ENCODE data around the gene RELN.

Gene RELN

GRCh38 chr7:104024632-104025031, 35.2 kb upstream of the RELN start:
- H3K23ac ChIP-seq (ENCODE audit: low read length) = no peak overlapping the region
- no peak overlapping the region for H3K9ac ChIP-seq (ENCODE audit: low read length)
- H3K14ac ChIP-seq (ENCODE audit: low read length) = no peak overlapping the region
- H3K4me2 ChIP-seq (ENCODE audit: low read length) = no peak overlapping the region
- no peaks in the 10 kb centered on the region for H3K4me1 ChIP-seq (ENCODE audit: control insufficient read depth in 1 of 2, insufficient read depth in 2 of 2, low read length in 2 of 2)
- no peaks in the 10 kb centered on the region for H3K79me2 ChIP-seq (ENCODE audit: control insufficient read depth, insufficient read depth, low read length, poor library complexity)
- no CpG with 5 or more reads among the region's 2 CpGs for WGBS (ENCODE audit: extremely low coverage, insufficient coverage, insufficient read length)
- H4K91ac ChIP-seq (ENCODE audit: low read depth, low read length) = no peak overlapping the region
- DNase-seq = no peak
- no peak overlapping the region for H2BK5ac ChIP-seq (ENCODE audit: low read depth, low read length, poor library complexity)
- H3K4me3 ChIP-seq (ENCODE audit: low read depth, low read length) = no peak overlapping the region
- no peaks in the 10 kb centered on the region for H3K79me1 ChIP-seq (ENCODE audit: low read length)
- no peaks in the 10 kb centered on the region for H3K36me3 ChIP-seq (ENCODE audit: control insufficient read depth in 1 of 2, insufficient read depth in 2 of 2, low read length in 2 of 2)
- peaks cover 5% of the 10 kb centered on the region for H3K9me3 ChIP-seq (ENCODE audit: insufficient read depth, low read depth, low read length)
- no peak overlapping the region for H4K12ac ChIP-seq (ENCODE audit: low read depth, low read length)
- H4K8ac ChIP-seq (ENCODE audit: low read depth, low read length) = no peak overlapping the region
- no peak overlapping the region for H2AK5ac ChIP-seq (ENCODE audit: low read length)
- H3K4ac ChIP-seq (ENCODE audit: low read depth, low read length) = no peak overlapping the region
- no peak overlapping the region for H3K27ac ChIP-seq (ENCODE audit: low read depth, low read length)
- no peak overlapping the region for H2AFZ ChIP-seq (ENCODE audit: insufficient read depth, low read length, poor library complexity)
- no peaks in the 10 kb centered on the region for H3K27me3 ChIP-seq (ENCODE audit: insufficient read depth, low read length)
- no peak overlapping the region for H2BK120ac ChIP-seq (ENCODE audit: insufficient read depth, low read length, poor library complexity)
- H2BK12ac ChIP-seq (ENCODE audit: low read length) = no peak overlapping the region
- no peak overlapping the region for H3K18ac ChIP-seq (ENCODE audit: low read length)

GRCh38 chr7:104023100-104023499, 33.6 kb upstream of the RELN start:
- H3K4me2 ChIP-seq (ENCODE audit: low read length) = no peak overlapping the region
- no peak overlapping the region for H4K12ac ChIP-seq (ENCODE audit: low read depth, low read length)
- no peaks in the 10 kb centered on the region for H3K27me3 ChIP-seq (ENCODE audit: insufficient read depth, low read length)
- no peak overlapping the region for H3K23ac ChIP-seq (ENCODE audit: low read length)
- no peak overlapping the region for H3K9ac ChIP-seq (ENCODE audit: low read length)
- no peak for DNase-seq
- no peaks in the 10 kb centered on the region for H3K79me2 ChIP-seq (ENCODE audit: control insufficient read depth, insufficient read depth, low read length, poor library complexity)
- H3K27ac ChIP-seq (ENCODE audit: low read depth, low read length) = no peak overlapping the region
- H3K36me3 ChIP-seq (ENCODE audit: control insufficient read depth in 1 of 2, insufficient read depth in 2 of 2, low read length in 2 of 2) = no peaks in the 10 kb centered on the region
- no peak overlapping the region for H3K18ac ChIP-seq (ENCODE audit: low read length)
- H2BK120ac ChIP-seq (ENCODE audit: insufficient read depth, low read length, poor library complexity) = no peak overlapping the region
- no peak overlapping the region for H3K4ac ChIP-seq (ENCODE audit: low read depth, low read length)
- no peak overlapping the region for H3K14ac ChIP-seq (ENCODE audit: low read length)
- no peak overlapping the region for H2AFZ ChIP-seq (ENCODE audit: insufficient read depth, low read length, poor library complexity)
- H3K4me1 ChIP-seq (ENCODE audit: control insufficient read depth in 1 of 2, insufficient read depth in 2 of 2, low read length in 2 of 2) = no peaks in the 10 kb centered on the region
- no peak overlapping the region for H4K91ac ChIP-seq (ENCODE audit: low read depth, low read length)
- WGBS (ENCODE audit: extremely low coverage, insufficient coverage, insufficient read length) = no CpG with 5 or more reads among the region's 3 CpGs
- H2BK5ac ChIP-seq (ENCODE audit: low read depth, low read length, poor library complexity) = no peak overlapping the region
- no peak overlapping the region for H4K8ac ChIP-seq (ENCODE audit: low read depth, low read length)
- no peak overlapping the region for H2AK5ac ChIP-seq (ENCODE audit: low read length)
- no peak overlapping the region for H3K4me3 ChIP-seq (ENCODE audit: low read depth, low read length)
- peaks cover 5% of the 10 kb centered on the region for H3K9me3 ChIP-seq (ENCODE audit: insufficient read depth, low read depth, low read length)
- H2BK12ac ChIP-seq (ENCODE audit: low read length) = no peak overlapping the region
- no peaks in the 10 kb centered on the region for H3K79me1 ChIP-seq (ENCODE audit: low read length)

DNA sequence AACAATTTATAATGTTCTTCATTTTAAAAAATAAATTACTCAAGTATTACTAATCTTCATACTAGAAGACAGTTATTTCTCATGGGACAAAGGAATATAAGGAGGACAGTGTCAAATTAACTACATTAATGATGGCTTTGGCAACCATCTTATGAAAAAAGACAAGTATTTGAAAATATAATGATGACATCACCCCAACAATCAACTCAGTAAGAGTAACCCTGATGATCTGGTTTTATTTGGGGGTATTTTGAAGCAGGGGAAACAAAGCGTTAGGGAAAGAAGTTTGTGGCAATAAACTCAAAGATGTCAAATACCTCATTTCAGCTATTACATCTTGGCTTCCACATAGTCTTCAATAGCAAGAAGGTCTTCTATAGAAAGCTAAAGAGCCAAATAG, 29.0 kb upstream of the RELN start:
- Histone ChIP-seq H3K9ac (ENCODE audit: low read length) (no peak overlapping the region), H3K4me1 (ENCODE audit: control insufficient read depth in 1 of 2, insufficient read depth in 2 of 2, low read length in 2 of 2) (no peaks in the 10 kb centered on the region)
- DNase-seq = no peak

DNA sequence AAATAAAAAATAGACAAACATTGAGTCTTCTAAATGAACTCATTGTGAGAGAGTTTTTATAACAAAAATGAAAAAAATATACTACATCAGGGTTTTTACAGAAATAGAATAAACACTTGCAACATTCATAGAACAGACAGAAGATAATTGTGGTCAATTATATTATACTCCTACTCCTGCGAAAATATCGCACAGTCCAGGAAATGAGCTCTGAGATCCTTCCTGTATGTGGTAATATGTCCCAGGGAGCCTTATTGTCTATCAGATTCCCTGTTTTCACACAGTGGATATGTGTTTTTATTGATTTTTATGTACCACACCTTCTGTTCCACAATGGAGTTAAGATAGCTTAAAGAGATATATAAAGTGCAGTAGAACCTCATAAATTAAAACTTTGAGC, 27.5 kb upstream of the RELN start:
- Histone ChIP-seq H3K79me1 (ENCODE audit: low read length) (no peaks in the 10 kb centered on the region), H3K4me2 (ENCODE audit: low read length) (no peak overlapping the region), H3K4me3 (ENCODE audit: low read depth, low read length) (no peak overlapping the region), H3K27me3 (ENCODE audit: insufficient read depth, low read length) (no peaks in the 10 kb centered on the region), H3K23ac (ENCODE audit: low read length) (no peak overlapping the region), H3K9me3 (ENCODE audit: insufficient read depth, low read depth, low read length) (peaks cover 4% of the 10 kb centered on the region), H2BK120ac (ENCODE audit: insufficient read depth, low read length, poor library complexity) (no peak overlapping the region), H4K91ac (ENCODE audit: low read depth, low read length) (no peak overlapping the region), H2BK12ac (ENCODE audit: low read length) (no peak overlapping the region), H4K8ac (ENCODE audit: low read depth, low read length) (no peak overlapping the region), H3K4ac (ENCODE audit: low read depth, low read length) (no peak overlapping the region), H2AFZ (ENCODE audit: insufficient read depth, low read length, poor library complexity) (no peak overlapping the region), H3K9ac (ENCODE audit: low read length) (no peak overlapping the region), H4K12ac (ENCODE audit: low read depth, low read length) (no peak overlapping the region), H2AK5ac (ENCODE audit: low read length) (no peak overlapping the region), H3K79me2 (ENCODE audit: control insufficient read depth, insufficient read depth, low read length, poor library complexity) (no peaks in the 10 kb centered on the region), H2BK5ac (ENCODE audit: low read depth, low read length, poor library complexity) (no peak overlapping the region), H3K4me1 (ENCODE audit: control insufficient read depth in 1 of 2, insufficient read depth in 2 of 2, low read length in 2 of 2) (no peaks in the 10 kb centered on the region), H3K14ac (ENCODE audit: low read length) (no peak overlapping the region), H3K18ac (ENCODE audit: low read length) (no peak overlapping the region), H3K27ac (ENCODE audit: low read depth, low read length) (no peak overlapping the region), H3K36me3 (ENCODE audit: control insufficient read depth in 1 of 2, insufficient read depth in 2 of 2, low read length in 2 of 2) (no peaks in the 10 kb centered on the region)
- no peak for DNase-seq
- no CpG with 5 or more reads among the region's 2 CpGs for WGBS (ENCODE audit: extremely low coverage, insufficient coverage, insufficient read length)

More for the DNA sequence above, 29.0 kb upstream of the RELN start:
- no peak overlapping the region for H3K4me3 ChIP-seq (ENCODE audit: low read depth, low read length)
- no peak overlapping the region for H3K27ac ChIP-seq (ENCODE audit: low read depth, low read length)
- no peaks in the 10 kb centered on the region for H3K36me3 ChIP-seq (ENCODE audit: control insufficient read depth in 1 of 2, insufficient read depth in 2 of 2, low read length in 2 of 2)
- no peak overlapping the region for H3K23ac ChIP-seq (ENCODE audit: low read length)
- no peak overlapping the region for H2BK5ac ChIP-seq (ENCODE audit: low read depth, low read length, poor library complexity)
- no peak overlapping the region for H2AK5ac ChIP-seq (ENCODE audit: low read length)
- H4K12ac ChIP-seq (ENCODE audit: low read depth, low read length) = no peak overlapping the region
- no peak overlapping the region for H3K4ac ChIP-seq (ENCODE audit: low read depth, low read length)
- H3K4me2 ChIP-seq (ENCODE audit: low read length) = no peak overlapping the region
- H3K14ac ChIP-seq (ENCODE audit: low read length) = no peak overlapping the region
- H3K79me2 ChIP-seq (ENCODE audit: control insufficient read depth, insufficient read depth, low read length, poor library complexity) = no peaks in the 10 kb centered on the region
- H4K91ac ChIP-seq (ENCODE audit: low read depth, low read length) = no peak overlapping the region
- no peaks in the 10 kb centered on the region for H3K27me3 ChIP-seq (ENCODE audit: insufficient read depth, low read length)
- no peak overlapping the region for H3K18ac ChIP-seq (ENCODE audit: low read length)
- peaks cover 5% of the 10 kb centered on the region for H3K9me3 ChIP-seq (ENCODE audit: insufficient read depth, low read depth, low read length)
- no CpG with 5 or more reads among the region's 1 CpG for WGBS (ENCODE audit: extremely low coverage, insufficient coverage, insufficient read length)
- H2AFZ ChIP-seq (ENCODE audit: insufficient read depth, low read length, poor library complexity) = no peak overlapping the region
- H2BK120ac ChIP-seq (ENCODE audit: insufficient read depth, low read length, poor library complexity) = no peak overlapping the region
- no peaks in the 10 kb centered on the region for H3K79me1 ChIP-seq (ENCODE audit: low read length)
- no peak overlapping the region for H2BK12ac ChIP-seq (ENCODE audit: low read length)
- H4K8ac ChIP-seq (ENCODE audit: low read depth, low read length) = no peak overlapping the region
